ENCODE results near the gene SDCCAG8.

DNA sequence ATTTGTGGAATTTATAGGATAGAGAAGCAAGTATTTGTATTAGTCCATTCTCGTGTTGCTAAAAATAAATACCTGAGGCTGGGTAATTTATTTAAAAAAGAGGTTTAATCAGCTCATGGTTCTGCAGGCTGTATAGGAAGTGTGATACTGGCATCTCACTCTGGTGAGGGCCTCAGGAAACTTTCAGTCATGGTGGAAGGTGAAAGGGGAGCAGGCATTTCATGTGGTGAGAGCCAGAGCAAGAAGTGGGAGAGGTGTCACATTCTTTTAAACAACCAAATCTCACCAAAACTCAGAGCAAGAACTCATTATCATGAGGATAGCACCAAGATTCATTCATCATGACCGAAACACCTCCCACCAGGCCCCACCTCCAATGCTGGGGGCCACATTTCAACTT, 18.1 kb downstream of the SDCCAG8 start:
- TF ChIP-seq GATA2 (IDR thresholded peaks at IDR 0.05; ENCODE audit: low read depth, low read length) (no peak), GATA3 (IDR thresholded peaks at IDR 0.05; ENCODE audit: low read depth, low read length) (no peak)

All from SH-SY5Y (cell line).